ENCODE data around the gene ROR2.

DNA sequence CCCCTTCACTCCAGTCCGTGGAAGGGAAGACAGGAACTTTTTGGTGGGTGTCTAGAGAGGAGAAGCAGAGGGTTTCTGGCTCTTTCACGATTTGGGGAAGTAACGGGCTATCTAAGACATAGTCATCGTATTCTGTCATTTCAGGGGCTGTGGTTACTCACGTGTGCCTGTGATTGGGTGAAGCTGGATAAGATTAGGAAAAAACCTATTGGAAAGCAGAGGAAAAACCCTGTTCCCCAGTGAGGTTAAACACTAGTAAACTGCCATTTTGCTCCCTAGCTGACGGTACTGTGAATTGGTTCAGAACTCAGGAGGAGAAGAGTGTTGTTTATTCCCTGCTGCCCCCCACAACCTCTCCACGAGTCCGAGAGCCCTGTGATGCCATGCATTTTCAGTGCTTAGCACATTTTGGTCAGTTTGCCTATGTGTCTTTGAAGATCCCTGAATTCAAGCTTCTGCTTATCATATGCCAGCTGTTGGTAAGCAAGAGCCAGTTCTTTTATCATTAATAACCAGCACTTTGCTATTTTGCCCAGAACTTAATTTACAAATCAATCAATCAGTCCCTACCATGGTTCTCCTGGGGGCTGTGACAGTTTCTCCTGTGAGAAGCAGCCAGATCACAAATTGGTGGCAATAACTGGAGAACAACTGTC lies 45.1 kb upstream of the ROR2 start:
- TF ChIP-seq, protein P1, sequence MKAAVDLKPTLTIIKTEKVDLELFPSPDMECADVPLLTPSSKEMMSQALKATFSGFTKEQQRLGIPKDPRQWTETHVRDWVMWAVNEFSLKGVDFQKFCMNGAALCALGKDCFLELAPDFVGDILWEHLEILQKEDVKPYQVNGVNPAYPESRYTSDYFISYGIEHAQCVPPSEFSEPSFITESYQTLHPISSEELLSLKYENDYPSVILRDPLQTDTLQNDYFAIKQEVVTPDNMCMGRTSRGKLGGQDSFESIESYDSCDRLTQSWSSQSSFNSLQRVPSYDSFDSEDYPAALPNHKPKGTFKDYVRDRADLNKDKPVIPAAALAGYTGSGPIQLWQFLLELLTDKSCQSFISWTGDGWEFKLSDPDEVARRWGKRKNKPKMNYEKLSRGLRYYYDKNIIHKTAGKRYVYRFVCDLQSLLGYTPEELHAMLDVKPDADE (CRISPR knock-in tag; IDR thresholded peaks at IDR 0.05), result no peak
- TF ChIP-seq, protein P2, sequence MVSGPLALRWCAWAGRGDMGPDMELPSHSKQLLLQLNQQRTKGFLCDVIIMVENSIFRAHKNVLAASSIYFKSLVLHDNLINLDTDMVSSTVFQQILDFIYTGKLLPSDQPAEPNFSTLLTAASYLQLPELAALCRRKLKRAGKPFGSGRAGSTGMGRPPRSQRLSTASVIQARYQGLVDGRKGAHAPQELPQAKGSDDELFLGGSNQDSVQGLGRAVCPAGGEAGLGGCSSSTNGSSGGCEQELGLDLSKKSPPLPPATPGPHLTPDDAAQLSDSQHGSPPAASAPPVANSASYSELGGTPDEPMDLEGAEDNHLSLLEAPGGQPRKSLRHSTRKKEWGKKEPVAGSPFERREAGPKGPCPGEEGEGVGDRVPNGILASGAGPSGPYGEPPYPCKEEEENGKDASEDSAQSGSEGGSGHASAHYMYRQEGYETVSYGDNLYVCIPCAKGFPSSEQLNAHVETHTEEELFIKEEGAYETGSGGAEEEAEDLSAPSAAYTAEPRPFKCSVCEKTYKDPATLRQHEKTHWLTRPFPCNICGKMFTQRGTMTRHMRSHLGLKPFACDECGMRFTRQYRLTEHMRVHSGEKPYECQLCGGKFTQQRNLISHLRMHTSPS (CRISPR knock-in tag; IDR thresholded peaks at IDR 0.05; ENCODE audit: low read depth), result no peak
- TF ChIP-seq, protein P3, sequence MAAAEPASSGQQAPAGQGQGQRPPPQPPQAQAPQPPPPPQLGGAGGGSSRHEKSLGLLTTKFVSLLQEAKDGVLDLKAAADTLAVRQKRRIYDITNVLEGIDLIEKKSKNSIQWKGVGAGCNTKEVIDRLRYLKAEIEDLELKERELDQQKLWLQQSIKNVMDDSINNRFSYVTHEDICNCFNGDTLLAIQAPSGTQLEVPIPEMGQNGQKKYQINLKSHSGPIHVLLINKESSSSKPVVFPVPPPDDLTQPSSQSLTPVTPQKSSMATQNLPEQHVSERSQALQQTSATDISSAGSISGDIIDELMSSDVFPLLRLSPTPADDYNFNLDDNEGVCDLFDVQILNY (CRISPR knock-in tag; conservative IDR thresholded peaks at IDR 0.05), result no peak
- no peak for TF ChIP-seq RAD21 (CRISPR knock-in tag; IDR thresholded peaks at IDR 0.05)
- TF ChIP-seq POLR2A (IDR thresholded peaks at IDR 0.05; ENCODE audit: insufficient read depth in 1 of 2, low read depth in 2 of 2, low read length in 2 of 2), result no peak
- no peak for TF ChIP-seq ATF7 (IDR thresholded peaks at IDR 0.05)
- no peak for TF ChIP-seq ATF7 (CRISPR knock-in tag; IDR thresholded peaks at IDR 0.05)
- no peak for TF ChIP-seq ZBTB26 (CRISPR knock-in tag; IDR thresholded peaks at IDR 0.05; ENCODE audit: borderline replicate concordance)
- TF ChIP-seq, protein P4, sequence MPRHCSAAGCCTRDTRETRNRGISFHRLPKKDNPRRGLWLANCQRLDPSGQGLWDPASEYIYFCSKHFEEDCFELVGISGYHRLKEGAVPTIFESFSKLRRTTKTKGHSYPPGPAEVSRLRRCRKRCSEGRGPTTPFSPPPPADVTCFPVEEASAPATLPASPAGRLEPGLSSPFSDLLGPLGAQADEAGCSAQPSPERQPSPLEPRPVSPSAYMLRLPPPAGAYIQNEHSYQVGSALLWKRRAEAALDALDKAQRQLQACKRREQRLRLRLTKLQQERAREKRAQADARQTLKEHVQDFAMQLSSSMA (CRISPR knock-in tag; IDR thresholded peaks at IDR 0.05), result no peak
- TF ChIP-seq, protein P5, sequence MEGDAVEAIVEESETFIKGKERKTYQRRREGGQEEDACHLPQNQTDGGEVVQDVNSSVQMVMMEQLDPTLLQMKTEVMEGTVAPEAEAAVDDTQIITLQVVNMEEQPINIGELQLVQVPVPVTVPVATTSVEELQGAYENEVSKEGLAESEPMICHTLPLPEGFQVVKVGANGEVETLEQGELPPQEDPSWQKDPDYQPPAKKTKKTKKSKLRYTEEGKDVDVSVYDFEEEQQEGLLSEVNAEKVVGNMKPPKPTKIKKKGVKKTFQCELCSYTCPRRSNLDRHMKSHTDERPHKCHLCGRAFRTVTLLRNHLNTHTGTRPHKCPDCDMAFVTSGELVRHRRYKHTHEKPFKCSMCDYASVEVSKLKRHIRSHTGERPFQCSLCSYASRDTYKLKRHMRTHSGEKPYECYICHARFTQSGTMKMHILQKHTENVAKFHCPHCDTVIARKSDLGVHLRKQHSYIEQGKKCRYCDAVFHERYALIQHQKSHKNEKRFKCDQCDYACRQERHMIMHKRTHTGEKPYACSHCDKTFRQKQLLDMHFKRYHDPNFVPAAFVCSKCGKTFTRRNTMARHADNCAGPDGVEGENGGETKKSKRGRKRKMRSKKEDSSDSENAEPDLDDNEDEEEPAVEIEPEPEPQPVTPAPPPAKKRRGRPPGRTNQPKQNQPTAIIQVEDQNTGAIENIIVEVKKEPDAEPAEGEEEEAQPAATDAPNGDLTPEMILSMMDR (CRISPR knock-in tag; IDR thresholded peaks at IDR 0.05), result no peak
- TF ChIP-seq, protein P6, sequence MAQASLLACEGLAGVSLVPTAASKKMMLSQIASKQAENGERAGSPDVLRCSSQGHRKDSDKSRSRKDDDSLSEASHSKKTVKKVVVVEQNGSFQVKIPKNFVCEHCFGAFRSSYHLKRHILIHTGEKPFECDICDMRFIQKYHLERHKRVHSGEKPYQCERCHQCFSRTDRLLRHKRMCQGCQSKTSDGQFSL (CRISPR knock-in tag; IDR thresholded peaks at IDR 0.05), result no peak
